Astrocyte (in vitro differentiated cells and primary cell): ENCODE data around the gene CCL15.
A peak's percentile ranks its signal among the peaks of the same experiment; 100 is the strongest.

ENCODE experiments used
- CTCF ChIP-seq: IDR thresholded peaks from 2 replicates; pipeline ENCODE4 v1.5.1; 2011; ENCODE audit warnings: low read depth, mild to moderate bottlenecking, inconsistent platforms, low read length, moderate library complexity; ENCODE audit not compliant: insufficient read depth
- EZH2 ChIP-seq: IDR thresholded peaks from 2 replicates; pipeline ENCODE4 v1.6.1; 2012; ENCODE audit warnings: mild to moderate bottlenecking, low read length, inconsistent platforms; ENCODE audit not compliant: insufficient read depth

GRCh38 chr17:35969558-35970380 is 31.6 kb downstream of the CCL15 start:
- TF ChIP-seq CTCF (peak; percentile 86), EZH2 (no peak)
